ENCODE data around the gene CHRNA3.

Gene CHRNA3

GRCh38 chr15:78620527-78621421 is at the start of gene CHRNA3:
Gene CHRNA3, minus strand, starts transcription at chr15:78620996. Its CDS starts 202 bp downstream, at chr15:78620794.
- no peak for FAIRE-seq

DNA sequence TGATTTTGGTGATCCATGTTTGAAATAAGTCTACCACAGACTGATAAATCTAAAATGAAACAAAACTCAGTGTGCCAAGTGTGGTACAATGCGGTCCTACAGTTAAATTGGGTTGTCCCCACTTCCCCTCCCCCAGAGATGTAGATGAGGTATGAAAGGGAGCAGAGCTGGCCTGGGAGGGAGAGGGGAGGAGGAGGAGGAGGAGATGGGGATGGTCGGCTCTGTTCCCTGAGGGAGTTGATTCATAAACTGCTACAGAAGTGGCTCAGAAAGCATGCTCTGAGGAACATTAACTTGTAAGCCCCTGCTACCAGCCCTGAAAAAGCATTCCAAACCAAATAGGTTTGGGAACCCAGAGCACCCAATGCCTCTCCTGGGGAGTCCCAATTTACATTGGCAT is 48.2 kb upstream of the CHRNA3 start:
- no peak for FAIRE-seq

DNA sequence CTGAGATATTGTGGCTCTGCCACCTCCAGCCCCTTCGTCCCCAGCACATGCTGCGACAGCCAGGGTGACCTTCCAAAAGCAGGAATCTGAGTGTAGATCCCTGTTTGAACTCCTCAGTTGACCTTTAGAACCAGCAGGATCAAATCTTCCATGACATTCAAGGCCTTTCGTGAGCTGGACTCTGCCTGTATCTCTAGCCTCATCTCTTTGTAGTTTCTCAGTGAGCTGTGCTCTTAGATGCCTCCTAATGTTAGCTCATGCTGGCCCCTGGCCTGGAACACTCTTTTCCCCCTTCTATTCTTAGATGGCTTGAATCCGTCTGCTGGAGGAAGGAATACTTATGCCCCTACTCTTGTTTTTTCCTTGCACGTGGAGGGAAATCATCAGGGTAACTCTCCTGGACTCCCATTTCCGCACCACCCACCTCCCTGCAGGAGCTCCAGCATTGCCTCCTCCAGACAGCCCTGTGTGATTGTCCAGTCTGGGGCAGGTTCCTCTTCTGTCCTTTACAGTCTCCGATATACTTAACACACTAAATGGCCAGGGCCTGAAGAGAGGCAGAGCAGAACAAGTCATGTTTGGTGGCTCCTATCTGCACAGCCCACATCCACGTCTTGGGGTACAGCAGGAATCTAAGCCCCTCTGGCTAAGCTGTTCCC is 46.9 kb upstream of the CHRNA3 start:
- no peak for FAIRE-seq

DNA sequence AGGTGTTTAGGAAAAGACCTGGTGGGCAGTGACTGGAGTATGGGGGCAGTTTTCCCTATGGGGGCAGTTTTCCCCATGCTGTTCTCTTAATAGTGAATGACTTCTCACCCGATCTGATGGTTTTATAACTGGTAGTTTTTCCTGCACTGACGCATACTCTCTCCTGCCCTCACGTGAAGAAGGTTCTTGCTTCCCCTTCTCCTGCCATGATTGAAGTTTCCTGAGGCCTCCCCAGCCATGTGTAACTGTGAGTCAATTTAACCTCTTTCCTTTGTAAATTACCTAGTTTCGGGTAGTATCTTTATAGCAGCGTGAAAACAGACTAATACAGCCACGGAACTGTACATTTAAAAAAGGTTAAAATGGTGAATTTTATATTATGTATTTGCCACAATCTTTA is 45.2 kb upstream of the CHRNA3 start:
- no peak for FAIRE-seq

DNA sequence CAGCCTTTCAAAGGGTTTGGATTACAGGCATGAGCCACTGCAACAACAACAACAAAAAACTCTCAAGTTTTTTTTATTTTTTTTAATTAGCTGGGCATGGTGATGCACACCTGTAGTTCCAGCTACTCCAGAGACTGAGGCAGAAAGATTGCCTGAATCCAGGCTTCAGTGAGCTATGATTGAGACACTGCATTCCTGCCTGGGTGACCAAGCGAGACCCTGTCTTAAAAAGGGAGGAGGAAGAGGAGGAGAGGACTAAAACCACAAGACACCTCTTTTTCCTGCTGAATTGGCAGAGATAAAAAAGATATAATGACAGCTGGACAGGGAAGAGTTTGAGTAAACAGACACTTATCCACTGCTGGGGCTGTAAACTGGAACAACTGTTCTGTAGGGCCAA is 42.9 kb upstream of the CHRNA3 start:
- no peak for FAIRE-seq

GRCh38 chr15:78662028-78662427 is 41.2 kb upstream of the CHRNA3 start:
- FAIRE-seq: no peak

GRCh38 chr15:78661001-78661400 is 40.2 kb upstream of the CHRNA3 start:
- no peak for FAIRE-seq

GRCh38 chr15:78660584-78660983 is 39.8 kb upstream of the CHRNA3 start:
- no peak for FAIRE-seq

DNA sequence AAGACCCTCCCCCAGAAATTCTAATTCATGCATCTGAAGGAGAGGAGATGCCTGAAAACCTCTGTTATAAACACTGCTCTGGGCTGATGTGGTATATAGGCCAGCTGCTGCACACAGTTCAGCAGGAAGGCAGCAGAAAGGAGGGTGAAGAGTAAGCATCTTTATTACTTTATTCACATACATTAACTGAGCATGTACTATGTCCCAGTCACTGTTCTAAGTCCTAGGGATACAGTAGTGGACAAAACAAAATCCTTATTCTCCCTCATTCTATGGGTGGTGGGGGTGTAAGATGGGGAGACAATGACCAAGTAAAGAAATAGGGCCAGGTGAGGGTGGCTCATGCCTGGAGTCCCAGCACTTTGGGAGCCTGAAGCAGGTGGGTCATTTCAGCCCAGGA is 38.0 kb upstream of the CHRNA3 start:
- FAIRE-seq: no peak

DNA sequence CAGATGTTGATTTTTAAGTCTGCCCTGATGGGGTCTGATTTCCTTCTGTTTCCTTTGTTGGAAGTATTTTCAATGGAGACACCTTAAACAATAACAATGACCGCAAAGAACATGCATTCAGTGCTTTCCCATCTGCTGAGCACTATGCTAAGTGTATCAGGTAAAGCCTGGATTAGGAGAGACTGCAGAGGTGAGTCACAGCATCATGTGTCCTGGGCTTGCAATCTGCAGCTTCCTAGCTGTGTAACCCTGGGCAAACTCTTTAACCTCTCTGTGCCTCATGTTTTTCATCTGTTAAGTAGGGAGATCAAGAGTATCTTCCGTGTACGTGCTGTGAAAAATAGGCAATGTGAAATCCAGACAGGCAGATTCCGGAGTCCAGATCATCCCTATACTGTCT is 33.5 kb upstream of the CHRNA3 start:
- FAIRE-seq: no peak

- FAIRE-seq: no peak
Observed at GRCh38 chr15:78651930-78652615, 31.3 kb upstream of the CHRNA3 start.

DNA sequence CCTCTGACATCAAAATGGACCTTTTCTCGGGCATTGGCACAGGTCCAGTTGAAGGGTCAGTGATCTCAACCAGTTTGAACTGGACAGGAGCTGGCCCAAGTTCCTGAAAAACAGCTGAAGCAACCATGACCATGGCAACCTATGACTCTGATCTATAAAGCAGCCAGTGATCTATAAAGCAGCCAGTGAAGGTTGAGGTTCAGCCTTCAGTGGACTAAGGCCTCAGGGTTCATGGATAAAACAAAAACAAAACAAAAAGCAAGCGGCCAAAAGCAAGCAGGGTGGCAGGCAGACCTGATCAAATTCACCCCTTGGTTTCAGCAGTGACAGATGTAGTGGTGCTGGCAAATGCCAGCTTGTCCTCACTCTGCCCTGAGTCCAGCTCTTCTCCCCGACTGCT is 30.2 kb upstream of the CHRNA3 start:
- FAIRE-seq: no peak

GRCh38 chr15:78650022-78650421 is 29.2 kb upstream of the CHRNA3 start:
- FAIRE-seq: no peak

GRCh38 chr15:78645009-78645408 is 24.2 kb upstream of the CHRNA3 start:
- no peak for FAIRE-seq

DNA sequence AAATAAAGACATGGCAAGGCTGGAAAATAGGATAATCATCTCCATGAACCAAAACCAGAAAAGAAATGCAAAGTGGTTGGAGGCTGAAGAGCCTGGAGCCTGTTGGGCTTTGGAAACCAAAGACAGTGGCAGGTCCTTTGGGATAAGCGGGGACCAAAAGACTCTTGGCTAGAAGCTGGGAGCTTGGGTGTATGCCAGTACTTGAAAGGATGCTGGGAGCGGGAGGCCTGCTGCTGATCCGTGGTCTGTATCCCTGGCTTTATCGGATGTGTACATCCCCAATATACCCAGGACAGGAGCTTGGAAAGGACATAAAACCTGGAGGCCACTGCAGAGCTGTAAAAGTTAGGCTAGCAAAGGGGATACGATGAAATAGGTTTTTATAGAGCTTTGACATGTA is 21.5 kb upstream of the CHRNA3 start:
- FAIRE-seq: no peak

GRCh38 chr15:78641749-78642275 is 21.0 kb upstream of the CHRNA3 start:
- FAIRE-seq: no peak

DNA sequence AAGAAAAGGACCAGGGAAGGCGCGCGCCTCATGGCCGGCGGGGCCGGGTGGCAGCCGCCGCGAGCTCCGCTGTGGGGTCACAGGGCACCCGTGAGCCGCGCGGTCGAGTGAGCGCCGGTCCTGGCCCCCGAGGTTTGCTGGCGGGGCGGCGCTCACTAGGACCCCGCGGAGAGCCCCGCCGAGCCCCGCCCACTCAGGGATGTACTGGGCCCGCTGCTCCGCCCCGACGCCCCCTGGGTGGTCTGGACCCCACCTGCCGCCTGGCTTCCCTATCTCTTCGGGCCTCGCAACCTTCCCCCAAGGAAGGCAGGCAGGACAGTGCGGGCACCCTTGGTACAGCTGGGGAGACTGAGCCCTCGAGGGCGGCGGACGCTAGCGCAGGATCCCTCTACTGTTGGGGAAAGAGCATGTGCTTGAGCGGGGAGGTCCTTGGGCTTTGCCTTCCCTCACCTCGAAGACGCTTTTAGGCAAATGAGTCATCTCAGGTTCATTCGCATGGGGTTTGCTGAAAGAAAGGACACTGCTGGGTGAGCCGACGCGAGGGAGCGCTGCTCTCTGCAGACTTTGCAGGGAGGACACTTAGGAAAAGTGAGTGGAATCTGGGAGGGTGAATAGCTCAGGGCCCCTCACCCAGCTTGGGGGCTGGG is 20.4 kb upstream of the CHRNA3 start, which contains the start of gene CHRNB4:
TSS of gene CHRNB4 (minus strand) at position 109 of the 647 bp plus-strand sequence. CDS start at position 32, 77 bp downstream.
- FAIRE-seq: no peak

DNA sequence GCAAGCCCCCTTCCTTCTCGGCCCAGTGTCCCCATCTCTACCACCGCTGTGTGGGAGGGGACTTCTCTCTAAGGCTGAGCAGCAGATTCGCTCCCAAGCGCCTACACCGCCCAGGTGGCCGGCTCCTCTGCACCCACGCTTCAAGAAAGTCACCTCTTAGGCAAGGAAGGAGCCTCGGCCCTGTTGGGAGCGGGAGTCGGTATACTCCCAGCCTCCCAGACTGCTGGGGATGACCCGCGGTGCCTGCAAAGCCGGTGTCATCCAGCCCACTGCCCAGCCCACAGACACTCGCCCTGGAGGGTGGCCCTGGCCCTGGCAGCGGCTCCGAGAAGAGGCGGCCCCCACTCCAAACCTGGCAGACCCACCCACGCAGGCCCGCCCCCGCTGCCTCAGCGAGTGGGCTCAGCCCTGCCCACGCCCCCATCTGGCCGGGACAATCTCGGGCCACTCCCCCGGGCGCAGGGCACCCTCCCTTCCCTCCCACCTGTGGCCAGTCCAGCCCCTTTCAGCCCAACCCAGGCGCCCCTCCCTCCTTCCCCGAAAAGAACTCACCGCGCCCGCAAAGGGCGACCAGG is 19.8 kb upstream of the CHRNA3 start:
- FAIRE-seq: no peak

DNA sequence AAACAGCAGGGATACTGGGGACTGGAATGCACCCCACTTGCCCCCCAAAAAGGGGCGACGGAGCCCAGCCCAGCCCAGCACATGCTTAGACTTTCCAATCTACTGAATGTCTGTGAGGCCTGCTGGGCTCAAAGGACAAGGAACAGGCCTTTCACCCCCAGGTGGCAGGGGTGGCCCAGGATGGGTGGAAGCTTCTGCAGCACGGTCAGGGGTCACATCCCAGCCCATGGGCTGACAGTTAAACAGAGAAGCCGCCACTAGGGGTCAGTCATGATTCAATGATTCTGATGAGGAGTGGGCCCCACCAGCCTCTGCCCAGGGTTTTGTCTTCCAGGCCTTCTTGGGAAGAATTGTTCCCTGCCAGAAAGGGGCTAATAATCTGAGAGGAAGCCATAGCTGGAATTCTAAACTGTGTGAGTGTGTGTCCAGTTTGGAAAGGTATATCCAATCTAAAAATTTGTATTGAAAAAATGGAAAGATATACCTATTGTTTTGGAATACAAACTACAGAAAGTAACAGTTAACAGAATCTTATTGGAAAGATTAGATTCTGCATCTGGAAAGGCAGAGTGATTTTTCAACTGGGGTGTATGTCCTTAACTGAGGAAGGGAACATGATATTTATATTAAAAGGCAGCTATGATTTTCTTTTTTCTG is 18.0 kb upstream of the CHRNA3 start:
- FAIRE-seq: no peak

DNA sequence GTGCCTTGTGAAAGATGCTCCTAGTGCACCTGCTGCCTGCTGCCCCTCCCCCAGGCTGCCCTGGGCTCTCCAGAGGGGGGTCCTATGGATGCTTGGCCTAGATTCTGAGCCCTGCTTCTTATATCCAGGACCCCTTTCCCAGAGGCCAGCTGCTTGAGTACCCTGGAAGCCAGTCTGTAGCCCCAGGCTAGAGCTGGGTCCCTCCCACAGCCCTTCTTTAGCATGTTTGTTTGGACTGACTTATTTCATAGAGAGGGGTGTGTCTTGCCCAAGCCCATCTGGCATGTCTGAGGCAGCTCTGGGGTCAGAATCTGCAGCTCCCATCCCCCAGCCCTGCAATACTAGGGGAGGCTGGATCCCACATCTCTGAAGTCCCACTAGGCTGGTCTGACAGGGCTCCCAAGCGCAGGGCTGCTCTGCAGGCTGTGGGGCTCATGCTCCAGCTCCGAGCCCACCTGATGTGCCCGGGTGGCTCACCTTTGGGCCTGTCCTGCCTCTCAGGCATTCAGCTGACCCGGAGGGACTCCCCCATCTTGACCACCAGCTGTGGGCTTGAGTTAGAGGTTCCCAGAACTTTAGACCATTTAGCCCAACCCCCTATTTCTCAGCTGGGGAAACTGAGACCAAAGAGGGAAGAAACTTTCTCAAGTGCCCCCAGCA is 17.1 kb upstream of the CHRNA3 start:
- no peak for FAIRE-seq

DNA sequence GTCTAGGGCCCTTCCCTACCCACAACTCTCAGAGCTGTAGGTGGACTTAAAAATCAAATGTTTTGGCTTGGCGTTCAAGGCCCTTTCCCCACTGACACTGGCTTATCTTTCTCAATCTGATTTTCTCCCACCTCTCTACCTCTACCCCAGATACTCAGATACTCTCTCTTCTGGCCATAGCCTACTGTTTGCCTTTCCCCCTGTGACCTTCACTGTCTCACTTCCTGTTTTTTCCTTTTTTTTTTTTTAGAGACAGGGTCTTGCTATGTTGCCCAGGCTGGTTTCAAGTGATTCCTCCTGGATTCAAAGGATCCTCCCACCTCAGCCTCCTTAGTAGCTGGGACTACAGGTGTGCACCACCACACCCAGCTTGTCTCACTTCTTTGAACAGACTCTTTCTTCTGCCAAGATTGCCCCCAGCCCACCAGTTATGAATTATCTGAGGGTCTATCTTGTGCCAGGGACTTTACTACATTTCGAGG is 15.6 kb upstream of the CHRNA3 start:
- no peak for FAIRE-seq
